ENCODE measurements around the gene KRR1. TPM values are rescaled to one million over a fixed set of nuclear protein-coding genes. Genes with fewer than 3 reads are reported as not detected.

KRR1 gene
- total RNA-seq, 1 donor from 2014 or later = 39.8 TPM

Other genes with a start within 250 kb of the KRR1 start
- gene CAPS2, start 181.3 kb downstream of the KRR1 start, total RNA-seq = 6.4 TPM
- gene GLIPR1L1, start 176.9 kb downstream of the KRR1 start, total RNA-seq = not detected
- 1.1 TPM for gene GLIPR1L2, start 120.5 kb downstream of the KRR1 start, total RNA-seq
- gene GLIPR1, start 30.9 kb downstream of the KRR1 start, total RNA-seq = 52.2 TPM